Skin epidermis (tissue), 12 donors: ENCODE measurements around the gene NOL4L.

ENCODE experiments used
- H3K27ac ChIP-seq, 21 experiments: fragments of 200-600 bp; sonication (generic) in 11 of 21; one replicate each; pipeline ENCODE4 v1.5.0; 2020; ENCODE audit warnings: mild to moderate bottlenecking in 3 of 21, inconsistent platforms in 2 of 21, moderate library complexity in 2 of 21
- H3K4me3 ChIP-seq, 7 experiments: fragments of 200-600 bp; sonication (generic) in 2 of 7; one replicate each; pipeline ENCODE4 v1.5.0; 2020; ENCODE audit warnings: inconsistent platforms in 2 of 7, mild to moderate bottlenecking in 2 of 7, moderate library complexity in 1 of 7

The NOL4L gene

DNA sequence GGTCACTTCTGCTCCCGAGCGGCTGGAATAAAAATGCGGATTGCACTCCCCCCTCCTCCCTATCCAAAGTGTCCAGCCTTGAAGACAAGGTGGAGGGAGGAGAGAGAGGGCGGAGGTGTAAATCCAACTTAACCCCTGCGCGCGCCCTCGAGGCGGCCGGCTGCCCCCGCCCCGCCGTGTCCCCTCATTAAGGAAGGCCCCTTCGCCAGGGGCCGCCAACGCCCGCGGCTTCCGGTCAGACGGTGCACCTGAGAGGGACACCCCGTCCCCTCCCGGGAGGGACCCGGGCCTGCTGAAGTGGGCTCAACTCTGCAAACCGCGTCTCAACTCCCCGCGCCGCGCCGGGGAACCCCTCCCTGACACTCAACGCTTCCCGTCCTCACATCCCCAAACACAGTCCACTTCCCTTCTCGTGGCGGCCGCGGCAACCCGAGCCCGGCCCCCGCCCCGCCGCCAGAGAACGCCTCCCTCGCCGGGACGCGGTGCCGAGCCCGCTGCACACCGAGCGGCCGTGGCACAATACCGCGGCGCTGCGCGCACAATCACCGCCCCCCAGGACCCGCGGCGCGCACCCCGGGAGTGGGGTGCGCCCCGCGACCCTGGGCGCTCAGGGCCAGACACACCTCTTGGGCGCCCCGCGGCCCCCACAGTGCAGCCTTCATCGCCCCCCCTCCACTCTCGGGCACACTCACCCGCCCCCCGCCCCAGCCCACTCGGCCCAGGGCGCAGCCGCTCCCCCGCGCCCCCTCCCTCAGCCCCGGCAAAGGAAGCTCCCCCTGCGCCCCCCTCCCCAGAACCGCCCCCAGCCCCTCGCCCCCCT lies 102.5 kb downstream of the NOL4L start:
- H3K27ac ChIP-seq: peak overlapping the region in 20 of 21 experiments; percentile 1 to 94 (median 80)
- peak overlapping the region; percentile 51 to 83 (median 77) for H3K4me3 ChIP-seq

DNA sequence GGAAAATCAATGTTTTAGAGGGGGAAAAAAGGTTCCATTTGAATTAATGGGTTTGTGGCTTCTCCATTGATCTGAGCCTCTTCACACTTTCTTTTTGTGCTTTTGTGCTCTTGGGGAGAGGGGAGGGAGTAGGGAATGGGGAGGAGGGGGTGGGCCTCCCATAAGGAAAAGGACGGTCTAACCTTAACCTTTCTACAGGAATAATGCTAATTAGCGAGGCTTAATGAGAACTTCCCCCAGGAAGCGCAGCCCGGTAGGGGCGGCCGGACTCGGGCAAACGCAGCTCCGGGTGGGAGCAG lies 103.0 kb downstream of the NOL4L start:
- peak overlapping the region in 19 of 21 experiments; percentile 49 to 94 (median 80) for H3K27ac ChIP-seq

DNA sequence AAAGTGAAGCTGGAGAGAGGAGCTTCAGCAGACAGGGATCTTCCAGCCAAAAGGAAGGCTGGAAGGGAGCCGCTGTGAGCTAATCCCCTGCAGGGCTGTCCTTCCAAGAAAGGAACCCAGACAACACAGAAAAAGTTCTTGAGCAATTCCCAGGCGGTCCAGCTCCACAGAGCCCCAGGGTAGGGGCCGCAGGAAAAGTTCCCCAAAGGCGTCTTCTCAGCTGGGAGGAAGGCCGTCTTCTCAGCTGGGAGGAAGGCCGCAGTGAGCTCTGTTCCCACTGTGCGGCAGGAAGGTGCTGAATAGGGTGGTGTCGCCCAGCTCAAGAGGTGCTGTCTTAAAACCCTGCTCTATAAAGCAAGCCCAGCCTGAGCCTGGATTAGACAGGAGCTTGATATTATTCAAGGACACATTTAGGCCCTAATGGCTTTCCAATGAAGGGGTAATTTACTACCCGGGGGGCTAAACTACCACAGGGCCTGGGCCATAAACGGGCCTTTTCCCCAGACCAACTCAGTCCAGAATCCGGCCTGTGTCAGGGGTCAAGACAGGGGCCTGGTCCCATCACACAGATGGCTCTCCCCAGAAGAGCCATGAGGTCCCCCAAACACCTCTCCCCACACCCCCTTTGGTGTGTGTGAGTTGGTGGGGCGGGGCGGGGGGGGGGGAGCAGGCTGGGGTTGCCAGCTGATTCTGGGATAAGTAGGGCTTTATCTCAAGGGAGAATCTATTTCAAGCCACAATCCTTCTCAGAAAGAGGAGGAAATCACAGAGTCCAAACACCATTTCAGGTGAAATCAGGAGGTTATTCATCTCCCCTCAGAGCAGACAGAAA lies 103.6 kb downstream of the NOL4L start:
- peak overlapping the region in 5 of 7 experiments; percentile 65 to 83 (median 77) for H3K4me3 ChIP-seq

More for the DNA sequence above, 103.0 kb downstream of the NOL4L start:
- H3K4me3 ChIP-seq: peak overlapping the region; percentile 51 to 83 (median 77)

DNA sequence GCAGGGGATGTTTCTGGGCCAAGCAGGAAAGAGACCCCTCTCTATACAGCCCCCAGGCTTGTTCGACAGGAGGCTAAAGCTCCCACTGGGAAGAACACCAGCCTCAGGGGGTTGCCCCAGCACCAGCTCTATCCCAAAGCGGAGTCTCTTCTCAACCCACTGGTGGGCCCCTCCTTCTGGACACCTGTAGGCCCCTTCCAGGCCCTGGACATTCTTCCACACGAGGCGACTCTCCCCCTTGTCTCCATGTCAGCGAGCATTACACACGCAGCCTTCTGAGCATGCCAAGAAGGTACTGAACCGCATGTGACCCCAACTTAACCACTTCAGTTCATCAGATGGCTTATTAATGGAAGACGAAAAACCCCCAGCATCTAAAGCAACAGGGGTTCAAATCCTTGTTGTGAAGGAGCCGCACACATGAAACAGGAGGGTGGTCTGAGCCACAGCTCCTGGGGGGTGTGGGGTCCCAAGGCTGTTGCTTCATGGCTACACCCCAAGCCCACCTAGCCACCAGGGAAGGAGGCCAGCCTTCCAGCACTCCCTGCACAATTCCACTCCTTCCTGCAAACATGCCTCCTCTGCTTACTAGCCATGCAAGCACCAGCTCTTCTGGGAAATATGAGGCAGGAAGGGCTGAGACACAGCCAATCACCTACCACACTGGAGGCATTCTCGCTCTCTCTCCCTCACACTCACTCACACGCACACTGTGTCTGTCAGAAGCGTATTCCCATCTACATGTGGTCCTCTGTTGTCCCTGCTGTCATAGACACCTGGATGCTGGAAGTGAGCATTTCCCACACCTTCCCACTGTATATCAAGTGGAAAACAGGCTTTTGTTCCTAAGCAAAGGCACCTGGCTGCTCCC lies 104.5 kb downstream of the NOL4L start:
- H3K27ac ChIP-seq: peak overlapping the region in 6 of 21 experiments; percentile 22 to 94 (median 80)
- no peak overlapping the region for H3K4me3 ChIP-seq

More for the DNA sequence above, 103.6 kb downstream of the NOL4L start:
- H3K27ac ChIP-seq: peak overlapping the region in 14 of 21 experiments; percentile 65 to 94 (median 80)

DNA sequence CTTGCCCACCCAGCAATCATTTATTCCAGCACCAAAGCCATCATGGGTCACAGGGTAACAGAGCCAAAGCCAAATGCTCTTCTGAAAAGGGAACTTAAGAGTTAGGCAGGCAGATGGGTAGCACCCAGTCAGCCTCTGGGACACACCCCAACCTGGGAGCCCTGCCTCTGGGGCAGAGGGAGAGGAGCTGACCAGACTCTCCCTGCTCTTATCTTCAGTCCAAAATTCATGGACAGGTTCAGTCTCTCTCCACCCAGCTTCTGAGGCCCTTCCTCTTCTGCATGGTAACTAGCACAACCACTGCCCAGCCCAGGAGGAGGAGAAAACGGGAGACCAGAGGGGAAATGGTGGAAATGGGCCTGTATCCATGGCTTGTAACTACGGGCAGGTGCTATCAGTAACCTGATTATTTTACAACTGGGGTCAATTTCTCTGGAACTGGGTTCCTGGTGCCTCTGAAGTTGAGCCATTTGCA lies 105.4 kb downstream of the NOL4L start:
- Histone ChIP-seq H3K4me3 (no peak overlapping the region), H3K27ac (peak overlapping the region in 1 of 21 experiments; percentile 24)

DNA sequence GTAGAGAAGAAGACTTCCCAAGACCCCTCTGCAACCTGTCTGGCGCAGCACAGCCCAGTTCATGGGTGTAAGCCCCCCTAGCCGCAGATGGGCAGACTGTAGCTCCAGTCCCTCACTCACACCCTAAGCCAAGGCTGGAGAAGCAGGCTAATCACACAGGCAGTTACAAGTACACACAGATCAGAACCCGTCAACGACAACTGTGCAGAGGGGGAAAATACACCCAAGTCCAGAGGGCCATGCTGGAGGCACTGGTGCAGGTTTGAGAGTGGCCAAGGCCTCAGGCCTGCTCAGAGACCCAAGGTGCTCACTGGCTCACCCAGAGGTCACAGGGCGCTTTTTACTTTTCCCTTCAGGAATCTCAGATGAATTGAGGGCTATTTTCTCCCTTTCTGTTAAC lies 106.1 kb downstream of the NOL4L start:
- Histone ChIP-seq H3K4me3 (no peak overlapping the region), H3K27ac (no peak overlapping the region)

DNA sequence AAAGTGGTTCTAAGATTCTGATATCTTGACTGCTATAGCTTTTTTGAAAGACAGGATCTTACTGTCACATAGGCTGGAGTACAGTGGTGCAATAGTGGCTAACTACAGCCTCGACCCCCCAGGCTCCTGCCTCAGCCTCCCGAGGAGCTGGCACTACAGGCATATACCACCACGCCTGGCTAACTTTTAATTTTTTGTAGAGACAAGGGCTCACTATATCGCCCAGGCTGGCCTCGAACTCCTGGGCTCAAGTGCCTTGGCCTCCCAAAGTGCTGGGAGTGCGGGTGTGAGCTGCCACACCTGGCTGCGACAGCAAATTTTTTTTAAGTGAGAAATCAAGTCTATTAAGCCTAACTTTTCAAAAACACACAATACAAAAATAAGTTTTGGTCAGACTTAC lies 106.6 kb downstream of the NOL4L start:
- Histone ChIP-seq H3K4me3 (no peak overlapping the region), H3K27ac (no peak overlapping the region)

DNA sequence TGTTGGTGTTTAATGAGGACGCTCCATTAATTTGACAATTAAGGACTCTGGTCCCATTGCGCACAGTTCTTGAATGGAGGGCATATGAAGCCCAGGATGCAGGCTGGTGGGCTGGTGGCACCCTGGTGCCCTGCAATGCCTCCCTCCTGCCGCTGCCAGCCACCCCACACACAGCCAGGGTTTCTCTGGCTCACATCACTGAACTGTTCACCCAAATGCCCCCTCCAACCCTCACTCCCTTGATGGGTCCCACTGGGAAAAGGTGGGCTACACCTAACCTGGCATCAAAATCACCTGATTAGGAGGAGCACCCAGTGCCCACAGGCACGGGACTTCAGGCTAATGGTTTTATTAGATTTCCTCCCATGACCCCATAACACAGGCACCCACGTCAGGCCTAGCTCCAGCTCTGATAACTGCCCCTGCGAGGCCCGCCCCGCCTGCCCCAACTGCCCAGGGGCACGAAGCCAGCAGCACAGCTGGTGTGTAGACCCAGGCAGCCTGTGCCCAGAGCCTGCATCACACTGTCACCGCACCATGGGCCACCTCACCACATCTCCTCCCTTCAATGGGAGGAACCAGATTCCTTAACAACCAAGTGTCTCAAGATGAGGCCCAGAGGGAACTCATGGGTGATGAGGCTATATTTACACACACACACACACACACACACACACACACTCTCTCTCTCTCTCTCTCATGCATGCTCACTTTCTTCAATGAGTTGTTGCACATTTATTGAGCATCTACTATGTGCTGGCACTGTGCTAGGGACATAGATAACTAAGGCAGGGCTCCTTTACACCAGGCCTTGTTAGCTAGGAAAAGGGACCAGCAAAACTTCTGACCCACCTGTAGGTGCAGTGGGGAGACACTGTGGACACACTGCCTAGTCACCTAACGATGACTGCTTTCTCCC lies 107.3 kb downstream of the NOL4L start:
- H3K27ac ChIP-seq: peak overlapping the region in 1 of 21 experiments; percentile 80

DNA sequence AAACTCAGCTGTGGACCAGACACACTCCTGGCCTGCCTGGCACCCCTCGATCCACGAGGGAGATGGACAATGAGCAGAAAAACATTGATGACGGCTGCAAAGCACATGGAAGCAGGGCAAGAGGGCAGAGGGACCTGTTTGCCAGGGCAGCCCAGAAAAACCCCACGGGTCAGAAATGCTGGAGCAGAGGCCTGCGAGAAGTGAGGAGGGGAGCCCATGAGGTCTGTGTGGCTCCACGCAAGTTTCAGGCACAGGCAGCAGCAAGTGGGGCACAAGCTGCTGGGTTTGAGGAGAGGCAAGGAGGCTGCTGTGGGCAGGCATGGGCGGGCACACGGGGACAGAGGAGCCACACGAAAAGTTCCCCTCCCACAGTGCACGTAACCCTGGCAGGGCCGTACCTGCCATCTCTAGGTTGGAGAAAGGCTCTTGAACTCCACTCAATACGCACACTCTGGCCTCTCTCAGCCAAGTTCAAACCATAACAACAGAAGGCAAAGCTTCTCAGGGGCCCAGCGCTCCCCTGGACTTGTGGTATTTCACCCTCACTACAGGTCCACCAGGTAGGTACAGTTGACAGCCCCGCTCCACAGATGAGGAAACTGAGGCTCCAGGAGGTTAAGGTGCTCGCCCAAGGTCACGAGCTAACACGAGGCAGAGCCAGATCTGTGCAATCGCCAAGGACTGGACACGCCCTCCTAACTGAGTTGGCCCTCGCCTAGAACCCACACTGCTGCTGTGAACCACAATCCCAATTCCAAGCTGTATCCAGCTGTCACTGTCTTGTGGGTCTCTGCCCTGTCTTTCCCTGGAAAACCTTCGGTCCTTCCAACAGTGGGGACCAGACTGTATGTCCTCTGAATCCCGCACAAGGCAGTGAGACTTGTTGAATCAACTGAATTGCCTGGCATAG lies 108.2 kb downstream of the NOL4L start:
- peak overlapping the region in 10 of 21 experiments; percentile 4 to 88 (median 67) for H3K27ac ChIP-seq
- H3K4me3 ChIP-seq: no peak overlapping the region

More for the DNA sequence above, 107.3 kb downstream of the NOL4L start:
- no peak overlapping the region for H3K4me3 ChIP-seq

DNA sequence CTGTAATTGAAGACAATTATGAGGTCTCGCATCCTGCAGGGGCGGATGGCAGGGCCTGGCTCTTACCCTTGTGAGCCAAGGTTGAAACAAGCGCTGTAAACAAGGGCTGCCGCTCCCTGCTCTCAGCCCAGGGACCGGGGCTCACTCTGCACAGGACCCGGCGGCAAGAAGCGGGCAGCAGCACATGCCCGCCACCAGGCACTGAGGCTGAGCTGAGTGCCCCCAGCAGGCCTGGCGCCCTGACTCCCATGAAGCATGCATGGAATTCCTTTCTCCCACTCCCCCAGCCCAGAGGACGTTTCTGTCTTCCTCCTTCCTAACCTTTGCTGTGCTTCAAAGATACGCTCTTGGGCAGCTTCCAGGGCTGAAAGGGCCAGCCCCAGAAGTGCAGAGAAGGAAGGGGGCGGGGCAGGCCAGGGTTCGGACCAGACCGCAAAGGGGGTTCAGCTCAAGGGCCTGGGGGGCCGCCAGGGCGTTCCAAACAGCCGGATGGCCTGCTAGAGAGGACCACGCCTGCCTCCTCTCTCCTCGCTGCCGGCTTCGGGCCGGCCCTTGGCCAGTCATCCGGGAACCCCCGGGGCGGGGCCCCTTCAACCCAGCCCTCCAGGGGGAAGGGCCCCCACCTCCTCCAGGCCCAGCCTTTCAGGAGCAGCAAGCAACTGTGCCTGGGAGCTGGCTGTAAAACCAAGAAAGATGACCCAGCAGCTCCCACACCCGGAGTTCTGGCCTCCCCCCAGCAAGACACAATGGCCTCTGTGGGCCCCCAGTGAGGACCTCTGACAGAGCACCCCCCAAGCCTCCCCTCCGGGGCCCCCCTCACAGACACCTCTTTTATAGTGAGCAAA lies 109.9 kb downstream of the NOL4L start:
- Histone ChIP-seq H3K4me3 (peak overlapping the region in 5 of 7 experiments; percentile 3 to 27 (median 7)), H3K27ac (peak overlapping the region; percentile 38 to 88 (median 69))

DNA sequence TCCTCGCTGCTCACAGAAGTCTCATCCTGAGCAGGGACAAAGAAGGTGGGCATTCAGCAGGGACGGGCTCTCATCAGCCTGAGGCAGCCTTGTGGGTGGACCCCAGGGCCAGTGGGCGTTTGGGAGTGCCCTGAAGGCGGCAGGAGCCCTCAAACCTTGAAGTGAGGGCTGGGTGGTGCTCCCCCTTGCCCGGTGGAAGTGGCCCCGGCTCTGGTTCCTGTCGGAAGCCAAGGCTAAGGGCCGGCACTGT lies 110.5 kb downstream of the NOL4L start:
- H3K4me3 ChIP-seq: peak overlapping the region in 3 of 7 experiments; percentile 3 to 27 (median 7)
- H3K27ac ChIP-seq: peak overlapping the region in 20 of 21 experiments; percentile 22 to 88 (median 70)

DNA sequence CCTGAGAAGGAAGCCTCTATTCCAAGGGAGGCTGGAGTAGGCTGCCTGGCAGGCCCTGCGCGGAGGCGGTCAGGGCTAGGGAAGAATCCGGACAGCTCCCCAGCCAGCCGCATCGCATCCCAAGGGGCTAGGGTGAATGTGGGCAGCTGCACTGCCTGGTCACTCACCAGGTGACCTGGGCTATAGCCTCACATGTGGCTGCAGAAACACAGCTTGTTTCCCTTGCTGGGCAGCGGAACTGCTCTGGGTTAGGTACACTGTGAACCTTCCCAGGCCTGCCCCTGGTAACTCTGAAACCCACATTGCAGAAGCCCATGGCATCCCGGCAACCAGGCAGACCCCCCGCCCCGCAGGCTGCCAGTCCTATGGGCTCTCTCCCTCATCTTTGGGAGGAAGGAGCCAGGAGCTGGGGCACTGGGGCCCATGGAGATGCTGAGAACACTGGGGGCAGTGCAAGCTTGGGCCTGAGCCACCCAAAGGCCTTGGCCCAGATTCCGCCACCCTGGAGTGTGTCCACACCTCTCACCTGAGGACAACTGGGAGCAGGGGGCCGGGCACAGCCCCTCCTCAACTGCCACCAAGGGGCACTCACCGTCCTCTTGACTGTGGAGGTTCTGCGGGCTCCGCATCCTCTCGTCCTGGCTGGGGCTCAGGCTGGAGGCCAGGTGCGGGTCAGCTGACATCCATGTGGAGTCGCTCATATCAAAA lies 111.0 kb downstream of the NOL4L start:
- peak overlapping the region in 16 of 21 experiments; percentile 22 to 88 (median 76) for H3K27ac ChIP-seq
- H3K4me3 ChIP-seq: peak overlapping the region in 1 of 7 experiments; percentile 12

DNA sequence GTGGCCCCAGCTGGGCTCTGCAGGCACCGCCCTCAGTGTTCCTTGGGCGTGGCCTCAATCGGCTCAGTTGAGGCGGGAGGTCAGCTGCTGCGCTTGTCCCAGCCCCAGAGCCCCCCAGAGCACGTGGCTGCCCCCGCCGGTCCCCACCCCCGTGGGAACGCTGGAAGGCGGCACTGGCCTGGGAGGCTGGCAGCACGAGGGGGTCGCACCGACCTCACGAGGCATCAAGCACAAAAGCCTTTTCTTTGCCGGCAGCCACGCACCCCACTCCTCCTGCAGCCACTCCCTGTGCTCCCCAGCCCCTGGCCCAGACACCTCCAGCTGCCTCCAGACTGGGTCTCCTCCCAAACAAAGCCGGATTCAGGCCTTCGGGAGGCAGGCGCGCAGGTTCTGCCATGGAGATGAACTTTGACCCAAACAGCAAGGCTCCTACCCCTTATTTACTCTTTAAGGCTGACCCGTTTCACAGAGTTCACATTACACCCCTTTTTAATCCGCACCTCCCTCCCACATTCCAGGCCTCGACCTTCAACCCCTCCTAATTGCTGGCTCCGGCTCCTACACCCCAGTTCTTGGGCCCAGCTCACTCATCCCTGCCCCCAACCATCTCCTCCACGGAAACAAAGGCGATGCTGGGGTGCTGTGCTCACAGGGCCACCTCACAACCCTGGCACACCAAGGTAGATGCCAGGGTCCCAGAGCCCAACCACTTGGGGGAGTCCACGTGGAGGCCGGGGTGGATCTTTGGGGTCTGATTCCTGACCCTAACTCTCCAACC lies 111.7 kb downstream of the NOL4L start:
- Histone ChIP-seq H3K4me3 (peak overlapping the region in 1 of 7 experiments; percentile 12), H3K27ac (peak overlapping the region in 9 of 21 experiments; percentile 1 to 88 (median 68))

DNA sequence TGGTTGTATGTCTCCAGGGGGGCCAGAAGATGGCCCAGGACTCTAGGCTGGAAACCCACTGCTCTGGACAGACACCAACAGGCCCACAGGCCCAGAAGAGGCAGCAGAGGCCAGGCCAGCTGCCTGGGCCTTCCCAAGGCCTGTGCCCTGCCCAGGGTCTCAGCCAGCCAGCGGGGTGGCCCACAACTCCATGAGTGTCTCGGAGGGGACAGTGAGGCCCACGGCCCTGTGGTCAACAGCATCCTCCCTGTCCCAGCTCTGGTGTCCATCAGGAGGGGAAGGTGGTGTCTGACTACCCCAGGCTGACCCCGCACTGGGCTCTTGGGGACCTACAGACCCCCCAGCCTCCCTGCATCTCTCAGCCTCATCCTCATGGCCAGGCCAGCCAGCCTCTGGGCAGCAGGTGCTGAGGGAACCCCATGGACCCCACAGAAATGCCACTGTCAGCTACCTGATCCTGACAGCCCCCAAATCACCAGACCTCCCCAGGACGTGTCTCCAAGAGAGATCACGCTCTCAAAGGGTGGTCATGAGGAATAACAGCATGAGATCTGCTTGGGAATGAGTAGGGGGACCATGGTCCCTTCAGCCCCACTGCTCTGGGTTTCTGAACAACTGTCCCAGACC lies 112.4 kb downstream of the NOL4L start:
- peak overlapping the region in 6 of 21 experiments; percentile 22 to 88 (median 52) for H3K27ac ChIP-seq
- H3K4me3 ChIP-seq: no peak overlapping the region

DNA sequence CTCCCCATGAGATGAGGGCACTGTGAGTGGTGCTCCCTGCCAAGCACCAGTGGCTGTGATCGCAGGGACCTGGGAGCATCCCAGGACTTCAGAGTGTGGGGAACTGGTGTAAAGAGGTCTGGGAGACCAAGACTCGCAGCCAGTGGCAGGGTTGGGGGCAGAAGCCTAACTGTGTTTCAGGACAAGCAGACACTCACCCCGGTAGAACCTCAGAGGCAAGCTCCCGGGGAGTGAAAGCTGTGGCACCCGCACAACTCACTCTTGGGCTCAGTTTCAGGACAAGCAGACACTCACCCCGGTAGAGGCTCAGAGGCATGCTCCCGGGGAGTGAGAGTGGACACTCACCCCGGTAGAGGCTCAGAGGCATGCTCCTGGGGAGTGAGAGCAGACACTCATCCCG lies 114.2 kb downstream of the NOL4L start:
- Histone ChIP-seq H3K4me3 (no peak overlapping the region), H3K27ac (peak overlapping the region in 13 of 21 experiments; percentile 6 to 83 (median 30))
